Stromal cell of bone marrow (primary cell): ENCODE measurements around the gene BATF3.

Experiments
- DNase-seq: peaks from one replicate; pipeline ENCODE4 v3.0.0-alpha.2; 2012; ENCODE audit warnings: low read depth

The BATF3 gene

DNA sequence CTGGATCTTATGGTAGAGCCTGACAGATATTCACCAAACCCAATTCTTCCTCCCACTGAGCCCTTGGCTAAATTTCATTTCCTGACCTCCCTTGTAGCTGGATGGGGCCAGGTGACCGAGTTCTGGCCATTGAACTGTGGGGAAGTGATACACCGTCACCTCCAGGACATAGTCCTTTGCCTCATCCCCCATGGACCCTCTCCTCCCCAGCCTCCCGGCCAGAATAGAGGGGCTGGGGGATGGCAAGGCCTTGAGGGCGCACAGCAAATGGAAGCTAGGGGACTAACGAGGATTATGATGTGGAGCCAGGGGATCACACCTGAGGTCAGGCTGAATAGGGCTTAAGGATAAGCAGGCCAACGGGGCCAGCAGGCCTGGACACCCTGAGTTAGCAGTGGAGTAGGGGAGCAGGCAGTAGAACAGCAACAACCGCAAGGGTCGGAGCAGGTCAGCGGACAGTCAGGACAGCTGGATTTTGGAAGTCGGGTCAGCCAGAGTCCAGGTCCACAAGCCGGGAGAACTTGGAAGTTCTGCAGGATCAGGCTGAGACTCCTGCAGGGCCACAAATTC is 15.0 kb downstream of the BATF3 start:
- no peak for DNase-seq

DNA sequence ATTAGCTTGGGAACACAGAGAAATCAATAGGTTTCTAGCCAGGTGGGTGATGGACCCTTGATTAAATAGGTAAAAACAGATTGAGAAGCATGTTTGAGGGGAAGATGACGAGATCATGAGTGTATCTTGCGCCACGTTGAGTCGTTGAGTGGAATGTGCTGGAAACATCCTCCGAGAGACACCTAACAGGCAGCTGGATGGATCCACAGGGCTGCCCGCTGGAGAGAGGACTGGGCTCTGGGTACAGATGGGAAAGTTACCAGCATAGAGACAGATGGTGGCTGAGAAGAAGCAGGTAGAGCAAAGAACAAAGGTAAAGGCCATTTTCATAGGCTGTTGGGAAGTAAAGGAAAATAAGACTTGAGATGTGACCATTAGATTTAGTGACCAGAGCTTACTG is 15.6 kb downstream of the BATF3 start:
- DNase-seq: no peak

DNA sequence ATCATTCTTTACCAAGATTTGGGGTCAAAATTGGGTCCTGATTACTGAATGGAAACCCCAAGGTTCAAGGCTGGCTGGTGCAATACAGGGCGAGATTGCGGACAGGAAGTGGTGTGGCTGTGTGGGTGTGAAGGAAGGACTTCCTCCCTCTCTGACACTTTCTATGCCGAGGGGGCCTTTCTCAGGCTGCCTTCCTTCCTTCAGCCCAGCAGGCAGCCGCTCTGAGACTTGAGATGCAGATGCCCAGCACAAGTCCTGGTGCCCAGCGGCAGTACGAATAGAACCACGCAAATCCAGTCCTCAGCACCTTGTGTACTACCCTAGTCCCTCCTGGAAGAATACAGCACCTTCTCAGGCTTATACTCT is 16.3 kb downstream of the BATF3 start:
- DNase-seq: no peak

DNA sequence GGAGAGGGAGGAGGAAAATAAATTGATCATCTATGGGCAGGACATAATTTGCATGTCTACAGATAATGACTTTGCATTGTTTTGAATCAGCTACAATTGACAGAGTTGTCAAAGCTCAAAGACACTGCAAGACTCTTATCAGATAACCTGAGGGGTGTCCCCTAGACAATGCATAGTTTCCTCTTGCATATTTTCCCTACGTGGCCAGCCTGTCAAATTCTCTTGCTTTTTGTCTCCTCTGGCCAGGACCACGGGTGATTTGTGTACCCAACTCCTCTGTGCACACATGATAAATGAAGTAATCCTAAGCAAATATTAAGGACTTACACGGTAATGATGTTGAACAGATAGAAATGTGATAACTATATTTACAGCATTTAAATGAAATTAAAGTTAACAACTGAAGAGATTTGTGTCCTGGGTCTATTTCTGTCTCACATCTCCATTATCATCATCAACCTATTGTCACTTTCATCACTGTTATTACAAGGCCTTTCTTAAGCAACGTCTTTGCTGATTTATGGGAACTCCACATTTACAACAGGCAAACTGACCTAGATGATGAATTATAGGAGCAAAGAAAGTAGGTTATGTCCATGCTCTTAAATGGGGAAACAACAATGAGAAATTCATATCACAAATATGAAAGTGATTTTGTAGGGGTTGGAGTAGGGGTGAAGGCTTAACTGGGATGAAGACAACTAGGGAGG is 18.8 kb downstream of the BATF3 start:
- DNase-seq: no peak

DNA sequence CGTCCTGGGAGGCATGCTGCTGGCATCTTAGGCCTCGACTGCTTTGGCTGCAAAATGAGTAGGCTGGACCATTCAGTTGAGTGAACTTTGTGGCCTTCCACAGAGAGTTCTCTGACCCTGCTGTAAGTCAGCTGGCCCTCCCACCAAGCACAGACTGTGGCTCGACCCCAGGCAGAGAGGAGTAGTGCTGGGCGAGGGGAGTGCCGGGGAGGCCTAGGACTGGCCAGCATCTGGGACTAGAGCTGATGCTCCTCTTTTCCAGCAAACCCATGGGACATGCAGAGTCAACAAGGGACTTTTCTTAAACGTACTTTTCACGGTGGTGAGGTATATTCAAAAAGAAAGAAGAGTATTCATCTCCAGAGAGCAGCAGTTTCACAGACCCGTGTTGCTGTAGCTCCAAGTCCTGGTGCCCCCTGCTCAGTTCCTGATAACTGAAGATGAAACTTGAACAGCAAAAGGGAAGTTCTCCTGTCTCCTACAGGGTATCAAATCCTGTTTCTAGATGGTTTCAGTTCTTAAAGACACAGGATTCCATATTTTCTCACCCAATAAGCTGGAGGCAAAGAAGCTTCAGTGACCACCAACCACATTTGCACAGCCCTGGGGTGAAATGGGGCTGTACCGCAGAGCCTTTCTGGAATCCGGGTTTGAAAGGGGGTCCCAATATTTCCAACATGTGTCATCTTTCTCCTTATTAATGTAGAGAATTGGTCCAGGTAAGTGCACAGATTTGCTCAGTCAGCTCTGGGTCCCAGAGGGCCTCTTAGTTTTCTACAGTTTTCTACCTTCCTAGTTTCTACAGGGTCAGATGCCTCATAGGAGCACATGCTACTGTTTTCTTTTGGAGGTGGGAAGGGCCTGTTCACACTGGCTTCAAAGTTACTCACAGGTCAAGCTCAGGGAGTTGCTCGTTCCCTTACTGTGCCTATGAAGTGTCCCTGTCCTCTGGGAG is 20.9 kb downstream of the BATF3 start:
- no peak for DNase-seq

DNA sequence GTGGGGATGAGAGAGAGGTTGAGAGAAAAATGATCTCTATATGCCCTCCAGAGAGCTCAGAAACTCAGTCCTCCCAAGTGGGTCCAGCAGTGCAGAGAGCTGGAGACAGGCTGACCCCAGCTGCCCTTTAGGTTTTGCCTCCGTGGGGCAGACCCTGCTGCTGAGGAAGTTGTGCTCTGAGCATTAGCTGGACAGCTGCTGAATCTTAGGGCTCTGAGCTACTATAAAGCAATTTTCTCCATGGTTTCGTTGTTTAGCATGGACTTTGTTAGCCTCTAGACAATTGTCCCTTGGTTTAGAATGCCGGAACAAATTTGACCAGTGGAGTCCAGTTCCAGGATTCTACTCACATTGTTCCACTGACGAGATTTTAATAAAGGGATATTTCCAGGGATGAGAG is 22.1 kb downstream of the BATF3 start:
- DNase-seq: no peak

DNA sequence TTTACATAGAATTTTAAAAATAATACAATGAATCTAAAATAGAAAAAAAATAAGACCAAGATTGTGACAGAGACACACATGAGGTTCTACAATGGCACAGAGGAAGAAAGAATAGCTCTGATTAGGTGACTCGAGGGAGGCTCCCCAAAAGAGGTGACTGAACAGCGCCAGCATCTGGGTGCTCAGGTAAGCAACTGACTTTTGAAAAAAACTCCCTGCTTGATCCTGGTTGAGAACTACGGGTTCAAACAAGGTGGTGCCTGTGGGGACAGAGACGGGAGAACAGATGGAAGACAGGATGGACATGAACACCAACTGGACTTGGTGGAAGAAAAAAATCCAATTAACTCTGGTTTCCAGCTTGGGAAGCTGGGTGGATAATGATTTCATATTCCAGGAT is 22.5 kb downstream of the BATF3 start:
- DNase-seq: no peak

DNA sequence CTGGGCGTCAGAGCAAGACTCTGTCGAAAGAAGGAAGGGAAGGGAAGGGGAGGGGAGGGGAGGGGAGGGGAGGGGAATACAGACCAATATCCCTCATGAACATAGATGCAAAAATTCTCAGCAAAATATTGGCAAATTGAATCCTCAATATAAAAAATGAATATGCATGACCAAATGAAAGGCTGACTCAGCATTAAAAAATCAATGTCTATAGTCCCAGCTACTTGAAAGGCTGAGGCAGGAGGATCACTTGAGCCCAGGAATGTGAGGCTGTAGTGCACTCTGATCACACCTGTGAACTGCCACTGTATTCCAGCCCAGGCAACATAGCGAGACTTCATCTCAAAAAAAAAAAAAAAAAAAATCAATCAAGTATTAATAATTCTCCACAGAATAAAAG is 24.0 kb downstream of the BATF3 start:
- DNase-seq: no peak

DNA sequence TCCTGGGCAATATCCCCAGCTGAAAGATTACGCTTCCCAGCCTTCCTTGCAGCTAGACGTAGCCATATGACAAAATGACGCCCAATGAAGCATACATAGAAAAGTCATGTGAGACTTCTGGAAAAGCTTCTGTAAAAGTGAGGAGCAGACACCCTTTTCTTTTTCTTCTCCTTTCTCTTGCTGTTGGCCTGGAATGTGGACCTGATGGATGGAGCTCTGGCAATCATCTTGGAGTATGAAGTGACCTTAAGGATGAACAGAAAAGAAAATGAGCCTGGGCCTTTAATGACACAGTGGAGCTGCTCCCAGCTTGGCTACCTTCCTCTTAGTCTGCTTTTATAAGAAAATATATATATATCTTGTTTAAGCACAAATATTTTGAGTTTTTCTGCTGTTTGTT is 24.8 kb downstream of the BATF3 start:
- no peak for DNase-seq

DNA sequence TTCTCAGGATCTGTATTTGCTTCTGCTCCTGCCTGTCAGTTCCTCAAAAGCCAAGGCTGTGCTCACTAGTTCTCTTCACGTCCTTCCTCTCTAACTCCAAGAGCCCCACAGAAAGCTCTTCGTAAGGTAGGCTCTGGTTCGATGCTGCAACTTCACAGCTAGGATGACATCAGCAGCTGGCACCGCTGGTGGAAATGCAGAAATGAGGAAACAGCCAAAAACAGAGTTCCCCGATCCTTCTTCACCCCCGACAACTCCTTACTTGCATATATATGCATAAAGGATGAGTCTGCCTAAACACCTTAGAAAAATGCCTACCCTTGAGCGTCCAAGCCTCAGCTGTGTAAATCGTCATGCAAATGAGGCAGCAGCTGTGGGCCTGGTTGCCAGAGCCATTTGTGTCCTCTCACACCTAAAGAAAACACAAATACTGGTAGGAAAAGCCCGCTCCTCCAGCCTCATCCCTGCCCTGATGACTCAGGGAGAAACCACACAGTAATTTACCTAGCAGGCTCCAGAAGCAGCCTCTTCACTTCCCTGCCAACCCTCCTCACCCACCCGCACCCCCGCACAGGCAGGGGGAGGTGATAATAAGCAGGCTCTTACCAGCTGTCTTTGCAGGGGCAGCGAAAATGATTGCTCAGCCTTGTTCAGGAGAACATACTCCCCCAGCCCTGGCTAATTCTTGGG is 28.2 kb downstream of the BATF3 start:
- no peak for DNase-seq

DNA sequence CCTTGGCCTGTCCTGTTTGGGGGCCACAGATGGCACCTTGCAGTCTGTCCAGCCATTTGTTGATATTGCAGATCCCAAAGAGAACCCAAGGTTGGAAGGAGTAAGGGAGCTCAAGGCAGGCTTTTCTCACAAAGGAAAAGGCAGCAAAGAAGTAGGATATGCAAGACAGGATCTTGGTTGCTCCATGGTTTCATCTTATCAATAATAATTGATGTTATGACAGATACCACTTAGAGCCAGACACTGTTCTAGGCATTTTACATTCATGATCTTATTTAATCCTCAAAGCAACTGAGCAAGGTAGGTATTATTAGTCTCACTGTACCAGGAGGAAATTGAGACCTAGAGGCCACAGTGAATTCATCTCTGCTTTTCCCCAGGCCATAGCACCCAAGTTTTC is 28.8 kb downstream of the BATF3 start:
- no peak for DNase-seq

DNA sequence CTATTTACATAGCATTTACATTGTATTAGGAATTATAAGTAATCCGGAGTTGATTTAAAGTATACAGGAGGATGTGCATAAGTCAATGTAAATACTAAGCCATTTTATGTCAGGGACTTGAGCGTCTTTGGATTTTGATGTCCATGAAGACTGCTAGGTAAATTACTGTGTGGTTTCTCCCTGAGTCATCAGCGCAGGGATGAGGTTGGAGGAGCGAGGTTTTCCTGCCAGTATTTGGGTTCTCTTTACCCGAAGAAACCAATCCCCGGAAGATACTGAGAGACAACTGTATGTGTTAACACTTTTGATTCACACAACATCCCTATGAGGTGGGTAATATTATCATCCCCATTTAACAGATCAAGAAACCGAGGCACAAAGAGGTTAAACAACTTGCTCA is 29.3 kb downstream of the BATF3 start:
- DNase-seq: no peak

DNA sequence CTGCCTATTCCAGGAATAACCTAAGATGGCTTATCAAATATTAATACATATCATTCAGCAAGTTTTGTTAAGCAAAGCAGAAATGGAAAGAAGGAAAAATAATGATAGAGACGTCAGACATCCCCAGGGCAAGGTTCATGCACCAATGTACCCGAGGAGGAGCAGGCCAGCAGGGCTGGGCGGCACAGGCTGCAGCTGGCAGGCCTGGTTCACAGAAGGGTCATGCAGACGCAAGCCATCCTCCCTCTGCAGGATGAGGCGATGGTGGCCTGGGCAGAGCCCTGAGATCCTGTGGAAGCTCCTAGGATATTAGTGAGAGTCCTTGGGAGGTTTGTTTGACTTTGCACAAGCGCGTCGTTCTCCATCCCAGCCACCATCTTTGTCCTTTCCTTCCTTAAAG is 30.0 kb downstream of the BATF3 start:
- DNase-seq: no peak

DNA sequence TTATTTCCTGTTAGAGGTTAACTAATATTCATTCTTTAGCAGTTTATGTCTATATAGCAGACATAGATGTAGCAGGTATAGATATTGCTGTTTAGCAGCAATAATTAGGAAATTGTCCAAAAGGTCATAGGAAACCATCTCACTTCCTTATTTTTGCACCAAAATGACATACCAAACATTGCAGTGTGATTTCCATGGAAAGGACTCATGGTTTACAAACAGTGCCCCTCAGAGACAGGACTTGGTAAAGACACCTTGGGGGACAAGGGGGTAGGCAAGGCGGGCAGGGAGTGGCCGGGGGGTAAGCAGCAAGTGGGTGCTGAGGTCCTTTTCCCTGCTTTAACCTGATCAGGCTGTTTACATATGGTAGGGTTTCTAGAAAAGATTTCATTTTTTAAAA is 30.5 kb downstream of the BATF3 start:
- no peak for DNase-seq

DNA sequence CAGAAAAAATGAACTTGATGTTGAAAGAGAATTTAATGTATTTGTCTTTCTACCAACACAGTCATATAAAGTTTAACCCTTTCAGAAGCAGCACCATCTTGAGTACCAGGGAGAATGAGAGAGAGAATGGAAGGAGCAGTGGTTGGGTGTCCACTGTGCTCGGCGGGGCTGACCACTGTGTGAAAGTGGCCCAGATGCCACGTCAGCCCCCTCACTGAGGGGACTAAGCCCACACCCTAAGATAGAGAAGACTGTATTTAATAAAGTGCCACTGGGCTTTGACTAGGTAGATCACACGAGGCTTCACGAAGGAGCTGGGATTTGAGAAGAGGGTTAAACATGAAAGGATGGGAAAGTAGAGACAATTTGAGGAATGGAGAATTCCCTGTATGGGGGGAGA is 31.2 kb downstream of the BATF3 start:
- DNase-seq: no peak

DNA sequence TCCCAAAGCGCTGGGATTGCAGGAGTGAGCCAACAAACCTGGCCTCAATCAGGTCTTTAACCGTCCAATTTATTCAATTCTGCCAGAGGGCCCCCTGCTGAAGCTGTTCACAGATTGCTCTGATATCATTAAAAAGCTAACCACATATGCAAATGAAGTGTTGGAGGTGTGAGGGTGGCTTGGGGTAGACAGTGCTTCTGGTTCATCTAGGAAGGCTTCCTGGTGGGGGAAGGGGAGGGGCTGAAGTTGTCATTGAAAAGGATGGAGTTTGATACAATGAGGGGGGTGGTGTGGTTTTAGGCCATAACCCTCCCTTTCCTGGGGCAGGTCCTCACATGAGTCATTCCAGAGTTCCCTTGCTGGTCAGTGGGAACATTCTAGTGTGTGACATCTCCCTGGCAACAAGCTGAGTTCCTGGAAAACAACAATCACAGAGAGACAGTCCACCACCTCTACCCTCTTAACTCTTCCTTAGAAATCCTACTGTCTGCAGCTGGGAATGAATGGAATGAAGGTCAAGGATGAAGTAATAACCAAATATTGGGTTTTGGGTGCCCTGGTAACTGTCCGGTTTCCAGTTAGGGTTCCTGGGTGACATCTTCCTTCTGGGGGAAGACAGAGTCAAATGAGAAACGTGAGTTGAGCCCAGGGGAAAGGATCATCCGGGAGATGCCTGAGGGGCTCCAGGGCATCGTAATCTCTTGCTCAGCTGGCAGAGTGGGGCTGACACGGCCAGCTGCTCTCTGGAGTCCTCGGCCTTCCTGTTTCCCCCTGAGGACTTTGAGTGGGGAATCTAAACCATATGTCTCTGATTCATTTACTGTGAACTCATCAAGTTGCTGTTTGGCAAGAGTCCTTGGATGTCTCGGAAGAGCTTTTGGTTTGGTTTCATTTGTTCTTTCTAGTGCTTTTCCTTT is 32.2 kb downstream of the BATF3 start:
- peak; percentile 96 for DNase-seq

DNA sequence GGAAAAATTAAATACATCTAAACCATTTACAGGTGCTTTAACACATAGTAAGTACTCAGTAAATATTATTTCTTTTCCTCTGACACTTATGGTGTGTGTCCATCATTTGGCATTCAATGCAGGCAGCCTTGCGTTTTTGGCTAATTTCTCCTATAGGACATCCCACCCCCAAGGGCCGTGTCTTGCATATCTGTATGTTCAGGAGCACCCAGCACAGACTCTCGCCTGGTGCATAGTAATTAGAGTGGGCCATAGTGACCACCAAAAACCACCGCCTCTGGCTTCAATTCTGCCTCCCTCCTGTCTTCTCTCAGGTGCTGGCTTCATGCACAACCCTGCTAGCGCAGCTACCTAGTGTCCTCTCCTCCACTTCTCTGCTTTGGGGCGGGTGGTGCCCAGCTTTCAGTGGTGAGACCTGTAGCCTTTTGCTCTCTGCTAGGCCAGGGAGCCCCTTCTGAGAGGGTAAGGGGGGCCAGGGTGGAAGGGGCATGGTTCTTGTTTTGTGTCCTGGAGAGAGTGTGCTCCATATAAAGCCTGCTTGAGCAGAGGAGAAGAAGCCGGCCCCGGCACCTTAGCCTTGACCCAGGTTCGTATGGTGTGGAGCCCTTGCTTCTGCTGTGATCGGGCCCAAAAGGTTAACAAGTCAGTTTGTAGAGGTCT is 33.4 kb downstream of the BATF3 start:
- no peak for DNase-seq

DNA sequence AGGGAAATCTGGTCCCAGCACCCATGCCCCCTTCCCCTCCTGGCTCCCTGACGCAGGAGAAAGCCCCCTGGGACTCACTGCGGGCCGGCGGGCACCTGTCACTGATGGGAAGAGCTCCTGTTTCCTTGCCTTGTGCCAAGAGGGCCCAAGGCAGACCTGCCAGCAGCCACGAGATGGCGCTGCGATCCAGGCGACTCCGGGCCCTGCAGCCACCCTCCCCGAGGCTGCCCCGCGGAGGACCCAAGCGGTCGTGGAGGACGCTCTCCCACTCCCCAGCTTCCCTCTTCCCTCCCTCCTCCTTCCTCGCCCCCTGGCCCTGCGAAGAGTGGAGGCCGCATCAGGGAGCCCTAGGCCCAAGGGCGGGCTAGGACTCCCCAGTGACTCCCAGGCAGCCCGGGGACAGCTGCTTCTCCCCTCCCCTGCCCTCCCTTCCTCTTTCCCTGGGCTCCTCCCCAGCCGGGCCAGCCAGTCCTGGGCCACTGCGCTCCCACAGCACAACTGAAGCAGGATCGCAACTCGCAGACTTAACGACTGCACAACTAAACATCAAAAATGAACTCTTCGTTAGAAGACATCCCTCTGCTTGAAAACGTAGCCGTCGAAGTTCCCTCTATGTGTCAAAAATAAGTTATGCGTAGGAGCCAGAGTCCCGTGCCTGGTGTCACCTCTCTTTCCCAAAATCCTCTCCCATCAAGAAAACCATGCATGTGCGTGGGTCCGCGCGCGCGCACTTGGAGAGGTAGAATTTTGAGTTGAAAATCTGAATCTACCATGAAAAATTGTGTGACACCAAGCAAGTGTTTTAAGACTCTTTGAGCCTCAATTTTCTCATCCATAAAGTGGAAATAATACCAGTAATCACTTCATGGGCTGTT is 34.2 kb downstream of the BATF3 start:
- peak; percentile 54 for DNase-seq

DNA sequence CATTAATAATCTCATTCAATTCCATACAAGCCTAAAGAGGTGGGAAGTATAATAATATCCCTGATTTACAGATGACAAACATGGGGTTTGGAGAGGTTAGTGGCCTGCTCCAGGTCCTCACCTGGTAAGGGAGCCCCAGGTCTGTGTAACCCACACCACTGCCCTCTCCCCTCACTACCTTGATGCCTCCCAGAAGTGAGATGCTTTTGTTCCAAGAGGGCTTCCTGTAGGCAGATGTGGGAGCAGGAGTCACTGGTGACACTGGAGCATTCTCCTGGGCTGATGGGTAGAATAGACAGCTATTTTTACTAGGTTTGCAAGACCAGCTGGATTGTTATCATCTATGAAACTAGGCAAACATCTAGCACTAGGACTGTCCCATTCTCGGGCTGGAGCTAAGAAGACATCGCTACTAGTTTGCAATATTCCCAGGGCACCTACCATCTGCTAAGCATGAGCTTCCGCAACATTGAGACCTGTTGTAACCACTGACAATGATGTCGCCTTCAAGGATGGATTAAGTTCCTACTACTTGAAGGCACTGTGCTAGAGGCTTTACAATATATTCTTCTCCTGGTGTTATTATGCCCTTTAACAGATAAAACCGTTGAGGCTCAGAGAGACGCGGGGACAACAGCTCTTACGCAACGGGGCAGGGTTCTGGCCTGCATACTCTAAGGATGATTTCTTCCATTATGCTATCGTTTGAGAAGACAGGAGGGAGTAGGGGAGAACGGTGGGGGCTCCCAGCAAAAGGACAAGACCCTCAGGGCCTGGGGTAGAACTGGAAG is 35.0 kb downstream of the BATF3 start:
- DNase-seq: no peak
